GM18907 (cell line): ENCODE measurements around the gene PLCL1.

Experiments used
- ATAC-seq: cut with Tn5 transposase; IDR thresholded peaks from one replicate; pipeline ENCODE4 v1.9.1; 2021; ENCODE audit warnings: mild to moderate bottlenecking, moderate library complexity; ENCODE audit not compliant: unreplicated experiment

PLCL1 gene

DNA sequence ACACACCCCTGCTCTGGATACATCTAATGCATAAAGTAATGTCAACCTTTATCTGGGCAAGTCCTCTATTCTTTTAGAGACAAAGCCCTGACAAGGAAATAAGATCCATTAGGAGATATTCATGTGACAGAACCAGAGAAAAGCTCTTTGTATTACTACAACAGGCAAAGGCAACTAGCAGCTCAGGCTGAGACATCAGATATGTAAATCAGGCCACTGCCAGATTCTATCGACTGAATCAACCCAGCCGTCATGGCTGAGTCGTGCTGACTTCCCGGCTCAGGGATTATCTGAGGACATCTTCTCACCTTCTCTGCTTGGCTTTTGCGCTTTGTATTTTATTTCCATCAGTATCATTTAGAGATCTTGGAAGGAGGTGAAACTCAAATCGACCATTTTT lies 294.5 kb downstream of the PLCL1 start:
- no peak for ATAC-seq

DNA sequence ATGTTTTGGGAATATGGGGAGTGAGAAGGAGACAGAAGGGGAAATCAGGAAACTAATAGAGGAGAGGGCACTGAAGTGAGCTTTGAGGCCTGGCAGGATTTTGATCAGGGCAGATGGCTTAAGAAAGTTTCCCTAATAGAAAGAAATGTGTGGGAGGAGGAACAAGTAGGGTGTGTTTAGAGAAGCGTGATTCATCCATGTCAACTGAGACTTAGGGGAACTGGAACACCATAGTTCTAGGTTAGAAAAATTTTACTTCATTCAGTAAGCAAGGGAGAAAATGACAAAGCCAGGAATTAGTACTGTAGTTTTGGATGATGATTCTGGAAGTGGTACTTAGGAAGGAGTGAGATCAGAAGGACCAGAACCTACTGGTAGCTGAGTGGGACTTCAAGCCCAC lies 296.0 kb downstream of the PLCL1 start:
- ATAC-seq, result no peak

DNA sequence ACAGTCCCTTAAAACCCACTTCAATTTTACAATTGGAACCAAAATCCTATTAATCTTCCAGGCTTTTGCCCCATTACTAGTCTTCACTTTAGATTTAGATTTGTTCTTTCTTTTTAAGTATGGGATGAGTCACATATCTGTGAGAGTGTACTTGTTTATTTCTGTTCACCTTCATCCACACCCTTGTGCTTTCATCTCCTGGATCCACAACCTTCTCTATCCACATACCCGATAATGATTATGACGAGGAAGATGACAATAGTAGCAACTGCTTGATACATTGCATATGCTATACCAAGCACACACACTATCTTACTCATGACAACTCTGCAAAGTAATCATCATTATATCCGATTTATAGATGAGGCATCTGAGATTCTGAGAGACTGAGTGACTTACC lies 297.3 kb downstream of the PLCL1 start:
- no peak for ATAC-seq

DNA sequence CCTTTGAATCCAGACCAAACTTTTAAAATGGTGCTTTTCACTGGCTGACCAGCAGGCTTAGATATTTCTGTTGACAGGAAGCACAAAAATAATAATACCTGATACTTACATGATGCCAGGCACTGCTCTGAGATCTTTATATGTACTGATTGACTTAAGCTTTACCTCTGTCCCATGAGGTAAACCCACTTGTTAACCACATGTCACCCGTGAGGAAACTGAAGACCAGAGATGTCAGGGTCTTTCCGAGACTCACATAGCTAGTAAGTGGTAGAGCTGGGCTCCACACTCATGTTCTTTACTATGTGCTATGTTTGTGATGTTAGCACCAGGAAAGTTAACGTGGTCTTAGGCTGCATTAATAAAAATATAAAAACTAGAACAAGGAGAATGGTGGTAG lies 297.7 kb downstream of the PLCL1 start:
- no peak for ATAC-seq

DNA sequence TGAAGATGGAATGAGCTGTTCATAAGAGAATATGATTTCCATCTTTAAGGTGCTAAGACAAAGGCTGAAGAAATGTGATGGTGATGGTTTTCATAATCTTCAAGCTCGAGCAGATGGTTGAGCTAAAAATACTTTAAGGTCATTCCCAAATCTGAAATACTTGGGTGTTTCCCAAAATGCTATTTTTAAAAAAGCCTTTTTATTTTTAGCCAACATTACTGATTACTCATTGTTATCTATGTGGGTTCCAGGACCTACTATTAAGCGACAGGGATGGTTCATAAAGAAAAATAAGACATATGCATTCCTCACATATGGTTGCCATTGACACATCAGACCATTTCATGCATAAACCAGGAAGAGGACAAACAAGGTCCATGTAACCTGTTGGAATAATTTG lies 298.5 kb downstream of the PLCL1 start:
- ATAC-seq, result no peak

DNA sequence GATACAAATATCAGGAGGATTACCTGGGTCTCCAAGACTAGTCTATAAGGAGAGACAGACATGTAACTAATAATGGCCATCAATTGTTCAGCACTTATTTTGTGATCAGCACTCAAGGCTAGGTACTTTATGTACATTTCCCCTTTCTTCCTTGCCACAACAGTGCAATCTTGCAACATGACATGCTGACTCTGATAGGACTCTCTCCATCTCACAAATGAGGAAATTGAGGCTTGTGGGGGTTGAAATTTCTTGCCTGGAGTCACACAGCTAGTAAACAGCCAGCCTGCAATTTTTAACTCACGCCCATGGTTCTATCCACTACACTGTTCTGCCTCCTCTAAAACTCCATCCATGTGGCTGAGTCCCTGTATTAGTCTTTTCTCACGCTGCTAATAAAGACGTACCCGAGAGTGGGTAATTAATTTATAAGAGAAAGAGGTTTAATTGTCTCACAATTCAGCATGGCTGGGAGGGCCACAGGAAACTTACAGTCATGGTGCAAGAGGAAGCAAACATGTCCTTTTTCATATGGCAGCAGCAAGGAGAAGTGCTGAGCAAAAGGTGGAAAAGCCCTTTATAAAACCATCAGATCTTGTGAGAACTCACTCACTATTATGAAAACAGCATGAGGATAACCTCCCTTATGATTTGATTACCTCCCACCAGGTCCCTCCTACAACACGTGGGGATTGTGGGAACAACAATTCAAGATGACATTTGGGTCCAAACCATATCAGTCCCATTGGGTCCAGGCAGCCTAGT lies 302.4 kb downstream of the PLCL1 start:
- ATAC-seq, result no peak

DNA sequence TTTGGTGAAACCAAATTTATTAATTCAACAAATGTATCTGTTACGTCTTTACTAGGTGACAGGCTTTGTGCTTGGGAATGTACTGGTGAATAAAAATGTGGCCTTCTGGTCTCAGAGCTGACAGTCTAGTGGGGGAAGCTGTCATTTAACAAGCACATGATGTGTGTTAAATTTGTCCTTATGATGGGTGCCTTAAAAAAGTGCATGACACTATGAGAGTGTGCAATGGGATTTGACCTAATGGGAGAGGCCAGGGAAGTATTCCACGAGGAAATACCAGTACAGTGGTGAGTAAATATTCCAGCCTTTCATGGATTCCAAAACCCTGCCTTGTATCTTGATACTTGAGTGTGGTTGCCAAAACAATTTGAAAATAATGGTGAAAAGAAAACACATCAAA lies 308.9 kb downstream of the PLCL1 start:
- ATAC-seq, result no peak

DNA sequence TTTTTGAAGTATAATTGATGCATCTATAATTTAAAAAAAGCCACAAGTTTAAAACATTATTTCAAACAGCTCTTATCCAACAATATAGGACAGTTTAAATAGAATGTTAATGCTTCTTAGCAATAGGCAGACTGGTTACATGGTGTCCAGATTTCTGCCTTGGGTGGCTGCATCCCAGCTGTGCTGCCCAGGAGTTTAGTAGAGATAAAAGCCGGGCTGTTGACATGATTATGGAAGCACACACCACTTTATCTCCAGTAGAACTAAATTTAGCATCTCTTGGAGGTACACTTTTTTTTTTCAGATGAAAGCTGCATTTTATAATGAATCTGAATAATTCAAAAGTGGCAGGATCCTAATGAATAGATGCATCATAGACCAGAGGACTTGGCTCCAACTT lies 309.7 kb downstream of the PLCL1 start:
- ATAC-seq, result no peak

DNA sequence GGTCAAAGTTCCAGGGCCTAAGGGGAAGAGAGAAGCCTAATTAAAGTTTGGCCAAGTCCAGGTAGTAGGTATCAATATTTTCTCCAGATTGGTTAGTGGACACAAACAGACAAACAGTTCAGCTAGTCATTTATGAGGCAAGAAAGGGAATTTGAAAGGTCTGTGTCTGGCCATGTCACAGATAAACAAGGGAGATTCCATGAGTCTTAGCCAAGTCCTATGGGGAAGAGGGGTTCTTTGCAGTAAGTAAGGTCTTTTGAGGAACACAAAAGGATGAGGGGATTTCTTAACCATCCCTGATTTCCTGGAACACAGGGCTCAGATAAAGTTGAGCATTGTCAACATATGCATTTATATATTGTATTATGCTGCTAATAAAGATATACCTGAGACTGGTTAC lies 310.8 kb downstream of the PLCL1 start:
- ATAC-seq, result no peak

DNA sequence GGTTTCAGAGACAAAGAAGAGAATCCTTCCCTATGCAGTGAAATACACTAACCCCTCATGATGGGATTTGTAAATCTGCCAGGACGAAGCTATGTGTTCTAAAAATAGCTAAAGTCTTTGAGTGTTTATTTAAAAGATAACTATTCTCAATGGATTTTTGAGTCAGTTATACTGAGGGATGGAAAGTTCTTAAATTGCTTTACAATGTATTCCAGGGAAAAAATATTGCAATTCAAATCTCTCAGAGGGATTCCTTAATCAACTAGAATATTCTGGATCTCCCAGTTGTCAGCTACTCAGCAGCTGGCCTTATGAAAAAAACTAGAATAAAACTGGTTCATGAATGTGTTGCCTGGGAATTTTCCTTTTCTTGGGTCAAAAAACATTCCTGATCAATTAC lies 312.4 kb downstream of the PLCL1 start:
- no peak for ATAC-seq

DNA sequence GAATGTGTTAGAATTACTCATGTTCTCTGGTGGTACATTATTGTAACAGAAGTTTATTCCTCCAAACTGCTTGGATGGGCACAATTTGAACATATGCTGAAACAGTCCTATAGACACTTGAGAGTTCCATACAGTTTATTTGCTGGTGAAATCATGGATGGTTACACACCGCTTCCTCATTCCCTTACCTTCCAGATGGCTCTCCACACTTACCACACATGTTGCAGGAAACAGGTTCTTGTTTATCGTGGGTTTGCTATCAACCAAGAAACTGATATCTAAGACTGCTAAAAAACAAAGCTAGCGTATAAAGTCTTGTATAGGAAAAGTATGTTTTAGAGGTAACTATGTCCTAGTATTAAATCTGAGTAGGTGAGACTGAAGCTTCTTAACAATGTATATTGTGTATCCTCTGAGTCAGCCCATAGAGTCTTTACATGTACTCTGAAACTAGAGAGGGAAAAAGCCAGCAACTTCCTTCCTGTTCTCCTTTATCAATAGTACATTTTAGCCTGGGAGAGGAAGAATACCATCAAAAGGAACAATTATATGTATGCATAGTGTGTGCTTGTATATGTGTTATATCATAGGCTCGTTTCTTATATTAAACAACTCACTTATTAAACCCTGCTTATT lies 313.1 kb downstream of the PLCL1 start:
- no peak for ATAC-seq

DNA sequence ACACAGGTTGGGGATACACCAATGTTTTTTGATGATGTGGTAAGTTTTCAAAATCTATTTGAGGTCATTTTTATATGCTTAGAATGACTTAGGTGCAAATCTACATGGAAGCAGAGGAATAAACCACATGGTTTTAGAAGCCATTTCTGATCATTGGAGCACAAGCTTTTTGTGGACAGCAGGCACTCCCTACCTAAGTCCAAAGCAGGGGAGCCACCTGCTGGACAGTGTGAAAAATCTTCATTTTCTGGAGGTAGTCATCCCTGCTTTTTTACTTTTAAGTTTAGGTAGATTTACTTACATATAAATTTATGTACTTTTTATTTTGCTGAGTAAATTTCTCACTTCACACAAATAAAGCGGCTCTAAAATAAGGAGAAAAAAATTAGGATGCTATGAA lies 323.2 kb downstream of the PLCL1 start:
- ATAC-seq, result peak; percentile 71

DNA sequence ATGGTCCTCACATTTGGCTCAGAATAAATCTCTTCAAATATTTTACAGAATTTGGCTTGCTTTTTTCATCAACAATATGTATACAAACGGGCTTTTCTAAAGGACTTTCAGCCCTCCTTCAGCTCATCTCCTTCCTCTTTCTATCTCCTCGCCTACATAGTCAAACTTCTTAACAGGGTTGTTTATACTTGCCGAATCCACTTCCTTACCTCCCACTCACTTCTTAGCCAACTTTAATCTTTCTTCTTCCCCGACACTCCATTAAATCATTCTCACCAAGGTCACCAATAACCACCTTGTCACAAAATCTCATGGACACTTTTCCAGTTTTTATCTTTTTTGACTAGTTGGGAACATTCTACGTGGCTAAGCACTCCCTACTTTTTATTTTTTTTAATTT lies 325.2 kb downstream of the PLCL1 start:
- ATAC-seq, result no peak

DNA sequence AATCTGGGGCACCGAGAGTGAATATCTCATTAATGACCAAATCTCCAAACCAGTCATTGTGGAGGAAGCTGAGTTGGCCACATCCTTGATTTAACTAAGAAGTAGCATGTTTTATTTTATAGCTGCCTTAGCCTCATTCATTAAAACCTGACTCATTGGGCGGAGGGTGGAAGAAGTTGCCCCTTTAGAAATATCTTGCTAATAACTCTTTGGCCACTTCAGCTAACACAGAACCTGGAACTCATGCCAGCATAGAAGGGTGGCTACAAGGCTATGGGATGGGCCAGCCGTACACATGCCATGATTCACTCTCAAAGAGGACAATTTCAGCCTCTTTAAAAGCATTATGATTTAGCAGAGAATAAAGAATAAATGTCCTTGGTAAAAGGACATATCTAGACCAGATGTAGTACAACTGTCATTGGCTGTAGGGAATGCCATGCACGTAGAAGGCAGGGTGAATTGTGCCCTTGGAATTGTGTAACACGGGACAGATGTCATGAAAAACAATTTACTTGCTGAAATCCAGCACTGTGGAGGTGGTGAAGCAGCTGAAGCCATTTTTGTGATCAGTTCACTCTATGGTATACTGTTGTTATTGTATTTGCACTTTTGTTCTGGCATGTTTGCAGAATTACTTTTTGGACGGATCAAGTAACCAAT lies 330.0 kb downstream of the PLCL1 start:
- ATAC-seq, result no peak

DNA sequence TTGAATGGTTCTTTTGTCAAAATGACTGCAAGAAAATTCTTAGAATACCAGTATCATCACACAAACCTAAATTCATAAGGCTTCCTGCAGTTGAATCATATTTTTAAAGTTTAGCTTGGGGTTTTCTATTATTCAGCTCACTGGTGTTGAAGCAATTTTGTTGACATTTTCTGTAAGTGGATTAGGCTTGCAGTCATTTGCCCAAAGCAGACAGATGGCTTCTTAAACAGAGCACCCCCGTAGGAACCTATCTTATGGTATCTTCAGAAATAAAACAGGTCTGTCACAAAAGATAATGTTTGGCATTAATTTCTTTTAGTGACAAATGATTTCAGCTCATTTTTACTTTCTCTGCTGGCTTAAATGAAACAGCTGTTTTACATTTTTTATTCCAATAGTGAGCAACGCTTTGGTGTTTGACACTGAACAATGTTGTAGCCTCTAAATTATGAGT lies 331.1 kb downstream of the PLCL1 start:
- ATAC-seq, result no peak

DNA sequence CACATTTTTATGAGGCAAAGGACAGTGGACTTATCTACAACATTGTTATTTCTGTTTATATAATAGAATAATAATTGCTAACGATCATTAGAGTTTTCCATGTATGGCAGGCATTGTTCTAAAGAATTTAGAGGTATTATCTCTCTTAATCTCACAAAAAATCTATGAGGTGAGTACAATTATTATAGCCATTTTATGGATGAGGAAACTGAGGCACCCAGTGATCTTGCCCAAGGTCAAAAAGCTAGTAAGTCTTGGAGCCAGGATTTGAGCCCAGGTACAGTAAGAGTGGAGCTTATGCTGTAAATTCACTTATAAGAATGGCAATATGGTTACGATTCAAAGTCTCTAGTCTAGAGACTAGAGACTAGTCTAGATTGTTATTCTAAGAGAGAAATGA lies 331.7 kb downstream of the PLCL1 start:
- no peak for ATAC-seq

DNA sequence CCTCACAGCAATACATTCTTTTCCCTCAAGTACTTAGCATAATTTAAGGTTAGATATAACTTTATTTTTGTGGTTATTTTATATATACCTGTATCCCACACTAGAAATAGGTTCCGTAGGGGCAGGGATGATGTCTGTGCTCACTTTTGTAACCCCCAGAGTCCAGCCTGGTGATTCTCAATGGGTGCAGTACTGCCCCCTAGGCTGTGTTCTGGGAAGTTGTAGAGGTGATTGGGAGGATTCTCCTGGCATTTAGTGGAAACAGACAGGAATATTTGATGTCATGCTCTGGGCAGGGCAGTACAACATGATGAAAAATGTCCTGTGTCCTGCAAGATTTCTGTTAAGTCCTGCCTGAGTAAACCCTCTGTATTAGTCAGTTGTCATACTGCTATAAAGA lies 333.3 kb downstream of the PLCL1 start:
- no peak for ATAC-seq

DNA sequence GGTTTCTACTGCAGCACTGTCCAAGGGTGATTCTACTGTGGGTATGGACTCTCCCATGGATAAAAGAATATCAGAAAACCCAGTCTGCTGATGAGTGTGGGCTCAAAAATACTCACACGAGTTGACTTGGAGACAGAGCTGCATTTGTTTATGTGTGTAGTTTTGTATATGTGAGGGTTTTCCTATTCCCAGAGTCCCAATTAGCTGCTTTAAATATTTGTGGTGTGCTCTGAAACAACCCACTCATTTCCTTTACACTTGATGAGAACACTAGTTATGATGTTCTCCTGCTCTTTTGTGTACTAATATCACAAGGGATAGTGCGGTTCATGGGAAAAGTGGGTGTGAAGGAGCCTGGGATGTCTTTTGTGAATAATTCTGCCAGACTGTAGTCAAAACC lies 337.3 kb downstream of the PLCL1 start:
- ATAC-seq, result no peak

DNA sequence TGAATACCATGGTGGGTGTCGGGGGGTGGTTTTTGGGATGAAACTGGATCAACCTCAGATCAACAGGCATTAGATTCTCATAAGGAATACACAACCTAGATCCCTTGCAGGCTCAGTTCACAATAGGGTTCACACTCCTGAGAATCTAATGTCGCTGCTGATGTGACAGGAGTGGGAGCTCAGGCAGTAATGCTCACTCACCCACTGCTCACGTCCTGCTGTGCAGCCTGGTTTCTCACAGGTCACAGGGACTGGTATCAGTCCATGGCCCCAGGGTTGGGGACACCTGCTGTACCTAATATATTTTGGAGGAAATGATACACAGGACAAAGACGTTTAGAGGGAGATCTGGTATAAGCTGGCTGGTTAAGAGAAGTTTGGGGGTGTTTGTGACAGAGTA lies 338.8 kb downstream of the PLCL1 start:
- no peak for ATAC-seq

DNA sequence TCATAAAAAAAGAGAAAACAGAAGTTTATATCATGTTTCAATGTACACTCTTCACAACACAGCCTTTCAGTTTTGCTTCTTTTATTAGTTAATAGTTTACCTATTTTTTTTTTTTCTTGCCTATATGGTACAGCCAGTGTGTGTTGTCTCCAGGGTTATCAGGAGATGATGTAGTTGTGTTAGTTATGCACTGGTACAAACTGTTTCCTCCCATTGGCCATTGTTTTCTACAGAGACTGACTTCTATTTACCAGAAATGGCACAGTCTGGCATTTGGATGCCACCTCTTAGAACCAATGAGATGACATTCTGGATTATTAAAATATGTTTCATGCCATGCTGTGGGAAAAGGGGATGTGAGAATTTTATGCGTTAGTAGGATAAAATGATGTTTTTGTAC lies 339.4 kb downstream of the PLCL1 start:
- no peak for ATAC-seq

DNA sequence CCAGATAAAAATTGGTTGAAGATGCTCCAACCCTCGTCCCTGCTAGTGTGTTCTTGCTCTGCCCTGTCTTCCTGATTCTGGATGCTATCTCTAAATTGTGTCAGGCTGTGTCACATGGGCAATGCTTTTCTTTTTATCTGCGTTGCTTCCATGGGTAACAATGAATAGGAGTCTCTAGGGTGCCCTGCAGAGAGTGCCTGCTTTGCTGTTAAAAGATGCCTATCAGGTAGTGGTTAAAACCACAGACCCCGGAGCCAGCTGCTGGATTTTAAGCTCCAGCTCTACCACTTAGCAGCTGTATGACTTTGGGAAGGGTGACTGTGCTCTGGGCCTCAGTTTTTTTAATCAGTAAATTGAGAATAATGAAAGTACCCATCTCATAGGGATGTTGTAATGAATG lies 340.3 kb downstream of the PLCL1 start:
- no peak for ATAC-seq

DNA sequence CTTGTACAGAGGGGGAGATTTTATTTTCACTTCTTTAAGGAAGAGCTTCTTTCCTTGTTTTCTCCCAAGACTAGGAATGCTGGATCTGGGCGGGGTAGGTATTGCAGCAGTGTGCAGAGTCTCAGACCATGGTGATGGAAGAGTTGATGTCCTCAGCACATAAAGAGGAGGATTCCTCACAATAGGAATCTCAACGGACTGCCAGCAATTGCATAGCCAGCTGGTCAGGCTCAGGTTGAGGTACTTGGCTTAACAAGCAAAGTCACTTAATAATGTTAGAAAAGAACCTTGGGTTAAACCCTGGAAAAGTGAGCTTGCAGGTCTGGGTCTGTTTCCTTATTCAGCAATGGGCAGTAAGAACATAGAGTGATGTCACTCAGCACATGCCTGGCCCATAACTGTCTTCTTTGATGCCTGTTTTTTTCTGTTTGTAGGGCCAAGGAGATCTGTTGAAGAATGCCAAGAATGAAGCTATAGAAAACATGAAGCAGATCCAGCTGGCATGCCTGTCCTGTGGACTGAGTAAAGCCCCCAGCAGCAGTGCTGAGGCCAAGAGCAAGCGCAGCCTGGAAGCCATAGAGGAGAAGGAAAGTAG lies 342.1 kb downstream of the PLCL1 start:
- ATAC-seq, result no peak
